GM20000 (cell line): Measurements from ENCODE around the gene CPOX.
A peak's percentile ranks its signal among the peaks of the same experiment; 100 is the strongest.

Experiments
- DNase-seq: peaks from one replicate; pipeline ENCODE4 v3.0.0; 2012; ENCODE audit warnings: low spot score
- TF ChIP-seq, protein P1 (sequence below): IDR thresholded peaks from 2 replicates; pipeline ENCODE4 v1.5.1; 2012; ENCODE audit warnings: mild to moderate bottlenecking, control low read depth; ENCODE audit errors: extremely low read depth, missing control alignments

Gene CPOX

GRCh38 chr3:98545940-98546339, 47.5 kb downstream of the CPOX start:
- TF ChIP-seq, protein P1, sequence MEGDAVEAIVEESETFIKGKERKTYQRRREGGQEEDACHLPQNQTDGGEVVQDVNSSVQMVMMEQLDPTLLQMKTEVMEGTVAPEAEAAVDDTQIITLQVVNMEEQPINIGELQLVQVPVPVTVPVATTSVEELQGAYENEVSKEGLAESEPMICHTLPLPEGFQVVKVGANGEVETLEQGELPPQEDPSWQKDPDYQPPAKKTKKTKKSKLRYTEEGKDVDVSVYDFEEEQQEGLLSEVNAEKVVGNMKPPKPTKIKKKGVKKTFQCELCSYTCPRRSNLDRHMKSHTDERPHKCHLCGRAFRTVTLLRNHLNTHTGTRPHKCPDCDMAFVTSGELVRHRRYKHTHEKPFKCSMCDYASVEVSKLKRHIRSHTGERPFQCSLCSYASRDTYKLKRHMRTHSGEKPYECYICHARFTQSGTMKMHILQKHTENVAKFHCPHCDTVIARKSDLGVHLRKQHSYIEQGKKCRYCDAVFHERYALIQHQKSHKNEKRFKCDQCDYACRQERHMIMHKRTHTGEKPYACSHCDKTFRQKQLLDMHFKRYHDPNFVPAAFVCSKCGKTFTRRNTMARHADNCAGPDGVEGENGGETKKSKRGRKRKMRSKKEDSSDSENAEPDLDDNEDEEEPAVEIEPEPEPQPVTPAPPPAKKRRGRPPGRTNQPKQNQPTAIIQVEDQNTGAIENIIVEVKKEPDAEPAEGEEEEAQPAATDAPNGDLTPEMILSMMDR = no peak
- no peak for DNase-seq

DNA sequence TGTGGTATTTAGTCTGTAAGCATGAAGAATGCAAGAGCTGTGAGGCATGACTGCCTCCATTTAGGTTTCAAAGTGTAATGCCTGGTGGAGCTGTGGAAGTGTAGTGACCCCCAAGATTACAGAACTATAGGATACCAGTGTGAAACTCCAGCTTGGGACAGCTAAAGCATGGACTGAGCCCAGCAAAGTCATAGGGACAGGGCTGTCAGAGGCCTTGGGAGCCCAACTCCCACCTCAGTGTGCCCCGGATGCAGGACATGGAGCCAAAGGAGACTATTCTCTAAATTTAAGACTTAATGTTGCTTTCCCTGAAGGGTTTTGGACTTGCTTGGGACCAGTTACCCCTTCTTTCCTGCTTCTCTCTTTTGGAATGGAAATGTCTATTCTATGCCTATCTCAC, 50.8 kb downstream of the CPOX start:
- DNase-seq = no peak
- TF ChIP-seq, protein P1 = no peak

GRCh38 chr3:98541695-98542094, 51.7 kb downstream of the CPOX start:
- TF ChIP-seq, protein P1 = no peak
- no peak for DNase-seq

DNA sequence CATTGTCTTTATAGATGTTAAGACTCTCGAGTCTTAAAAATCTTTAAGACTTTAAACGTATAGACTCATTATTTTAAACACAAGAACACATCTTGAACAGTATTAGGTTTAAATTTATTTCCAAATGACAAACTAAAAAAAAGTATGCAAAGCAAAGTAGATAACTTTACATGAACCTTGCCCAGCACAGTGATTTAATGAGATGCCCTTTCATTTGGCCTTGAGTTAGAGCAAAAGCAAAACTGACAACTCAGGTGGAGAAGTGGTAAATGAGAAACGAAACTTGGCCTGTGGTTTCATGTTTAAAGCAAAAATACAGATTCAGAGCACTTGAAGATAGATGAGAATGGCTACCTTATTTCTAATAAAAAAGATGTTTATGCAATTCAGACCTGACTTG, 53.1 kb downstream of the CPOX start:
- TF ChIP-seq, protein P1 = no peak

GRCh38 chr3:98536456-98537017, 56.9 kb downstream of the CPOX start:
- DNase-seq = peak; percentile 48
- TF ChIP-seq, protein P1 = no peak

More for the DNA sequence above, 53.1 kb downstream of the CPOX start:
- DNase-seq = no peak

DNA sequence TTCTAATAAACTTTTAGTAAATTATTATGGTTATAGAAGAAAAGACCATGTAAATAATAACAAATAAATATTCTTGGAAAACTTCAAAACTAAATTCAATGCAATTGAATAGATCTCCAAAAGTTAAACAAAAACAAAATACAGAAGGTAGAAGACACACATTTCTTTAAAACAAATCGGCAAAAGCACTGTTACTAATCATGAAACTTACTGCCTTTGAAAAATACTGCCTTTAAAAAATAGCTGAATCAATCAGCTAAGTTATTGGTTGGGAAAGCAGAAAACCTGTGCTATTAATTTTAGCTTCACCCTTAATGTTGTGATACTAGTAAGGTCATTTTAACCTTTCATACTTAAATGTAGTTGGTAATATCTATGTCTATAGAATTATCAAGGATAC, 58.7 kb downstream of the CPOX start:
- no peak for DNase-seq
- TF ChIP-seq, protein P1 = no peak

- no peak for DNase-seq
- TF ChIP-seq, protein P1 = no peak
Observed at GRCh38 chr3:98534168-98534567, 59.2 kb downstream of the CPOX start.
